Activated naive CD4-positive, alpha-beta T cell treated with anti-CD3 and anti-CD28 coated beads, Interleukin-2, amount 50 U/mL, for 16 hours (primary cell): ENCODE results near the gene KIAA1671.
A peak's percentile ranks its signal among the peaks of the same experiment; 100 is the strongest.
"Not testable (repeated sequence)": the region's sequence is repeated elsewhere in the genome, so short reads cannot be mapped to it uniquely, and the experiment has no call there.

Experiments
- DNase-seq: peaks from one replicate; pipeline ENCODE4 v3.0.0-alpha.2; 2020

The KIAA1671 gene

GRCh38 chr22:24951942-24952836 lies at the start of gene KIAA1671:
Gene KIAA1671, plus strand, starts transcription at chr22:24952716. Its CDS starts 75,284 bp downstream, at chr22:25028000.
- peak; percentile 87 for DNase-seq

DNA sequence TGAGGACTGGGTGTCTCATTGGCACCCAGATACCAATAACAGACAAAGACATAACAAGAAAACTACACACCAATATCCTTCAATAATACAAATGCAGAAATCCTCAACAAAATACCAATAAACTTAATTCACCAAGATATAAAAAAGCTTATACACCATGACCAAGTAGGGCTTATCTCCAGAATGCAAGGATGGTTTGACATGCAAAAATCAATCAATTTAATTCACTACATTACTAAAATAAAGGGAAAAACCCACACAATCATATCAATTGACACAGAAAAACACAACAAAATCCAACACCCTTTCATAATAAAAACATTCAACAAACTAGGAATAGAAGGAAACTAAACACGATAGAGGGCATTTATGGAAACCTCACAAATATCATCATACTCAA lies 46.6 kb upstream of the KIAA1671 start:
- no peak for DNase-seq

GRCh38 chr22:24907101-24907500 lies 45.4 kb upstream of the KIAA1671 start:
- DNase-seq: not testable (repeated sequence)

DNA sequence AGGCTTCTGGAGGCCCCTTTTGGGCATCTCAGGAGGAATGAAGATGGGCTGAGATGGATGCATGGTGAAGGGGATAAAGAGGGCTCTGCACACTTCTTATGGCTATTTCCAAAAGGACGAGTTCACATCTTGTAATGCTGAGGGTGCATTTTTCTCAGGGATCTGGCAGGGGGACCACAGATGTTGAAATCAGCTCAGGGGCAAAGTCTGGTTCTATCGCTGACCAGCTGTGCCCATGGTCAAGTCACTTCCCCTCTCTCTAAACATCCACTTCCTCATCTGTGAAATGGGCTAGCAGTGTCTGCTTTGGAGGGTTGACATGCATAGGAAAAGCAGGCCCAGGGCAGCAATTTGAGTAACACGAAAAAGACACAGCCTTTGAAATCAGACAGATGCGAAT lies 32.5 kb upstream of the KIAA1671 start:
- DNase-seq: no peak

DNA sequence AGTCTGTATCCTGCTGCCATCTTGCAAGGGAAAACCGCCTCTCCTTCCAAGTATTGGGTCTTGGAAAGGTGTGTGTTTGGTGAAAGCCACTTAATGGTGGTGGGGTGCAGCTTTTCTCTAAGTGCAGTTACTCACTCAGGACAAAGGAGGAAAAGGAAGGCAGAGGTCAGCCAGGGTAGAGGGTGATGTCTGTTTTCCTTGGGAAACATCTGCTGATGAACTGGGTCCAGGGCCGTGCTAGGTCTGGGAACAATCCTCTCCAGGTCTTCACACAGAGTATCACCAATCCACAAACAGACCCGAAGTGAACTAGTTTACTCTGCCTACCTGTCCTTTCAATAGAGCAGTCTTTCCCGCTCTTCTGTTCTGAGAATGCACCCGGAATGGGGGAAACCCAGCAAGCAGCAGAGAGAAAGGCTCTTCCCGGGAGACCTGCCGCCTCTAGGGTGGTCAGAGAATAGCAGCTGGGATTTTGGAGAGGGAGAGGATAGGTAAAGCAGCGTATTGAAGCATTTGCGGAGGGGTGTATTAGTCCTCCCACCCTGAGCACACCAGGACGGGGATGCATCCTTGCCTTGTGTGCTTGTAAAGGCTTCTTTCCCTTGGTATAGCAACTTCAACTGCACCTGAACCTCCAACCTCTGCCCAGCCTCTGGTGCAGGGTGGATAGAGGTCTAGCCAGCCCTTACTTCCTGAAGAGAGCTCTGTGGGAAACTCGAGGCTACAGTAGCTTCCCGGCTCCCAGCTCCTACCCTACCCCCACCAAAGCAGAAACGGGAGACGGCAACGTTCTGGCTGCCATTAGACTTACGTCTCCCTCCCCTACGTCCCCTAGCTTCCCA lies 26.7 kb upstream of the KIAA1671 start:
- DNase-seq: no peak

DNA sequence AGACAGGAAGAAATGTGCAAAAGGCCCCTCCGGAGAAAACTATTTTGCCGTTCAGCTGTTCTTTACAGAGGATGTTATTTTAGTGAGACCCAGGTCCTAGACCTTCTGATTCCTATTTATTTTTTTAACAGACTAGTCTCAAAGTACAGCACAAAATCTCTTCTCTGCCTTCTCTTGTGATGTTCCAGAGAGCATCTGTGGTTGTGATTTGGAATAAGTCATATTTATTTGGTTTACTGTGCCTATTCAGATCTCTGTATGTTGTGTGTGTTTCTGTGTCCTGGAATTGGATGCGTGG lies 26.1 kb upstream of the KIAA1671 start:
- DNase-seq: no peak

DNA sequence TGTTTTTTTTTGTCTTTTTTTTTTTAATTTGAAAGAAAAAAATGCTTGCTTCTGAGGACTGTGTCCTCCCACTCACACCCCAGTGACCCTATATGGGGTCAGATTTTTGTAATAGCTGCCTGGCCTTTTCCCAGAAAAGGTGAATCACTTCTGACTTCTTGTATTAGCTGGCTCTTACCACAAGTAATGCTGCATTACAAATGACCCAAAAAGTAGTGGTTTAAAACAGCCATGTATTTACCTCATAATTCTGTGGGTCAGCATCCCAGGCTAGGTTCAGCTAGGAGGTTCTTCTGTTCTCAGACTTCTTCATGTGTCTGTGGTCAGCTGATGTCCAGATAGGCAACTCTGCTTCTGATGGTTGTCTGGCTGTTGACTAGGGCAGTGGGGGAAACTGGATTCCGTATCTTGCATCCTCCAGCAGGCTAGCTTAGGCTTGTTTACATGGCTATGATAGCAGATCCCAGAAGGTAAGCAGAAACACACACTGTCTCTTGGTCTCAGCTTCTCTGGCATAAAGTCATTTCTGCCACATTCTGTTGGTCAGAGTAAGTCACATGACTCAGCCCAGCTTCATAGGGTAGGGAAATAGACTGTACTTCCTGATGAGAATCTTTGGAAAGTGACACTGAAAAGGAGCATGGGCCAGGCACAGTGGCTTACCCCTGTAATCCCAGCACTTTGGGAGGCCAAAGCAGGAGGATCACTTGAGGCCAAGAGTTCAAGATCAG lies 25.5 kb upstream of the KIAA1671 start:
- no peak for DNase-seq

DNA sequence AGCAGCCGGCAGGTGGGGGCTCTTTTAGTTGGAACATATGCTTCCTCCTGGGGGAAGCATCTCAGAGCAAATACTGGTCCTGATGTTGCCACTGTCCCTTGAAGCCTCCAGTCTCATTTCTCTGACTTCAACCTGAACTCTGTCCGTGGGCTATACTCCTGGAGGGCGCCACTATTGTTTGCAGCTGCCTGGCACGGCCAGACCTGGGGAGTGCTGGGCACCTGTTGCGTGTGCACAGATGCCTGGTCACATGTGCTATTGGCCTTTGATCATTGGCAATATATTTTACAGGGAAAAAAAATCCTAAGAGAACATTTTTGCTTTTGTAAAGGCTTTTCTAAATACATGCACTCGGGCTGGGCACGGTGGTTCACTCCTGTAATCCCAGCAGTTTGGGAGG lies 24.2 kb upstream of the KIAA1671 start:
- DNase-seq: no peak

GRCh38 chr22:24930678-24931077 lies 21.8 kb upstream of the KIAA1671 start:
- DNase-seq: no peak

GRCh38 chr22:24935771-24936483 lies 16.6 kb upstream of the KIAA1671 start:
- DNase-seq: no peak

- DNase-seq: no peak
Observed at GRCh38 chr22:24937114-24937513, 15.4 kb upstream of the KIAA1671 start.

GRCh38 chr22:24938741-24939341 lies 13.7 kb upstream of the KIAA1671 start:
- peak; percentile 12 for DNase-seq

DNA sequence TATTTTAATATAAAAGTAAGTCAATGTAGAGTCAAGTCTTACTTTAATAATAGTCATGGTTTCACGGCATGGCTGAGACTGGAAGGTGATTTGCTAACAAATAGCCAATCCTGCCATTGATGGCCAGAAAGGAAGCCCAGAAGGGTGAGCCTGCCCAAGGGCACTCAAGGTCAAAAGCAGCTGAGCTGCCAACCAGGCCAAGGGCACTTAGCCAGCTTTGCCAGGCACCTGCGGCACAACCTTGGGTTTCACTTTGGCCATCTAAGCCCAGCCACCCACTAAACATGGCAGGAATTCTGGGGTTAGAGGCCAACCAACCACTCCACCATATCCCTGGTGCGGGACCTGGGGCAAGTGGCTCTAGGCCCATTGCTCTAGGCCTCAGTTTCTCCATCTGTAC lies 10.2 kb upstream of the KIAA1671 start:
- DNase-seq: no peak

DNA sequence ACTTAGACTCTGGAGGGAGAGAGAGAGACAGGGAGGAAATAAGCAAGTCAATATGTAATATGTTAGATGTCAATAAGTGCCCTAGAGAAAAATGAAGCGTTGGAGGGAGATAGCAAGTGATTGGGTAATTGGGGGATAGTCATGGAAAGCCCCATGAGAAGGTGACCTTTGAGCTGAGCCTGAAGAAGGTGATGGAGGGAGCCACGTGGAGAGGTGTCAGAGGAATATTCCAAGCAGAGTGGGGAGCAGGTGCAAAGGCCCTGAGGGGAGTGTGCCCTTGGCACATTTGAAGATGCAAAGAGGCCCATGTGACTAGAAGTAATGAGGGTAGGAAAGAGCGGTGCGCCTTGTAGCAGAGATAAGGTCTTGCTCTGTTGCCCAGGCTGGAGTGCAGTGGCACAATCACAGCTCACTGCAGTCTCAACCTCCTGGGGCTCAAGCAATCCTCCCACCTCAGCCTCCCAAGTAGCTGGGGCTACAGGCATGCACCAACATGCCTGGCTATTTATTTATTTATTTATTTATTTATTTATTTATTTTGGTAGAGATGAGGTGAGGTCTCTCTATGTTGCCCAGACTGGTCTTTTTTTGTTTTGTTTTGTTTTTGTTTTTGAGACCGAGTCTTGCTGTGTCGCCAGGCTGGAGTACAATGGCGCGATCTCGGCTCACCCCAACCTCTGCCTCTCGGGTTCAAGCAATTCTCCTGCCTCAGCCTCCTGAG lies 8.1 kb upstream of the KIAA1671 start:
- no peak for DNase-seq

DNA sequence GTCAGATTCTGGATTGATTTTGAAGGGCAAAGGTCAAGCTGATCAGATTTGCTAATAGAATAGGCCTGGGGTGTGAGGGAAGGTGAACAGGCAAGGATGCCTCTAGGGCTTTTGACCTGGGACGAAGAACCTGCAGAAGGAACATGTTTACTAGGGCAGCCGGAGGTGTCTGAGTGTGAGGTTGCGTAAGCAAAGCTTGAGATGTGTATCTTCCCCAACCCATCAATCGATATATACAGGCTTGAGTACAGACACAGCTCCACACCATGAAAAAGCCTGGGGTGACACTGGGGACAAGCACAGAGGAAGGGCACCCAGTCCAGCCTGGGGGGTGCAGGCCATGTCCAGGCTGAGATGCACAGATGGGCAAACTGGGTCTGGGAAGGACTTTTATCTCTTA lies 7.1 kb upstream of the KIAA1671 start:
- no peak for DNase-seq

- no peak for DNase-seq
Observed at GRCh38 chr22:24947383-24947782, 5.1 kb upstream of the KIAA1671 start.

- no peak for DNase-seq
Observed at GRCh38 chr22:24947881-24948280, 4.6 kb upstream of the KIAA1671 start.

- DNase-seq: no peak
Observed at GRCh38 chr22:24948356-24949202, 3.9 kb upstream of the KIAA1671 start.

- no peak for DNase-seq
Observed at GRCh38 chr22:24950272-24950902, 2.1 kb upstream of the KIAA1671 start.

- DNase-seq: no peak
Observed at GRCh38 chr22:24952837-24953383, 394 bp downstream of the KIAA1671 start.
